ENCODE results near the gene PACSIN2. TPM values are rescaled to one million over a fixed set of nuclear protein-coding genes. Genes with fewer than 3 reads are reported as not detected.

PACSIN2 gene
- total and polyA plus RNA-seq, 2 of the 13 experiments (the other 11 are each of a cell fraction or from before 2014, with no cell fraction given), result 54.1 to 68.8 TPM

GRCh38 chr22:42862045-42862734, 152.8 kb downstream of the PACSIN2 start (continued):
- no peak for TF ChIP-seq DZIP1 (CRISPR knock-in tag; IDR thresholded peaks at IDR 0.05)
- TF ChIP-seq ZNF605 (CRISPR knock-in tag; IDR thresholded peaks at IDR 0.05), result no peak
- TF ChIP-seq ZBTB38 (CRISPR knock-in tag; IDR thresholded peaks at IDR 0.05), result peak; percentile 72
- TF ChIP-seq SAP130 (CRISPR knock-in tag; IDR thresholded peaks at IDR 0.05; ENCODE audit: low read depth), result peak; percentile 34; the same call in 1 of the 2 replicates
- TF ChIP-seq HDAC2 (CRISPR knock-in tag; IDR thresholded peaks at IDR 0.05), result no peak
- no peak; the same call in 1 of the 2 replicates for TF ChIP-seq HIC2 (CRISPR knock-in tag; IDR thresholded peaks at IDR 0.05; ENCODE audit: low read depth)
- no peak for TF ChIP-seq ZNF224 (CRISPR knock-in tag; IDR thresholded peaks at IDR 0.05)
- TF ChIP-seq ZFP82 (CRISPR knock-in tag; IDR thresholded peaks at IDR 0.05; ENCODE audit: borderline replicate concordance), result no peak
- TF ChIP-seq TBX3 (IDR thresholded peaks at IDR 0.05; ENCODE audit: borderline replicate concordance), result no peak
- no peak for TF ChIP-seq KMT2B (CRISPR knock-in tag; IDR thresholded peaks at IDR 0.05)
- TF ChIP-seq BCLAF1 (IDR thresholded peaks at IDR 0.05), result no peak
- no peak for TF ChIP-seq HOXA5 (CRISPR knock-in tag; IDR thresholded peaks at IDR 0.05)
- TF ChIP-seq ZNF597 (CRISPR knock-in tag; IDR thresholded peaks at IDR 0.05), result no peak
- no peak for TF ChIP-seq ZNF678 (CRISPR knock-in tag; IDR thresholded peaks at IDR 0.05)
